T47D (cell line): Measurements from ENCODE around the gene PPP1R16B.
A peak's percentile ranks its signal among the peaks of the same experiment; 100 is the strongest.

Experiments used
- DNase-seq, 2 experiments: peaks; one replicate each; pipeline versions ENCODE4 v3.0.0 to v3.0.0-alpha.2; 2011 to 2012; ENCODE audit warnings: low read depth in 1 of 2, low spot score in 1 of 2
- JUND ChIP-seq: IDR thresholded peaks from 2 replicates; pipeline ENCODE4 v1.6.1; 2012; ENCODE audit warnings: low read depth
- in situ Hi-C: cut with HindIII; loops from 2 replicates; pipeline ENCODE4 v1.10.0; 2016; ENCODE audit warnings: low sequenced_read_pairs, low pct_unique_long_range_greater_than_20kb

PPP1R16B gene

GRCh38 chr20:38870733-38871559, 65.4 kb downstream of the PPP1R16B start:
- no peak for TF ChIP-seq JUND
- DNase-seq = peak in 1 of 2 experiments; percentile 60
- in situ Hi-C loops = no loop called here

- no peak for DNase-seq
- in situ Hi-C loops = no loop called here
- TF ChIP-seq JUND = no peak
Observed at GRCh38 chr20:38871560-38871953, 66.1 kb downstream of the PPP1R16B start.

- in situ Hi-C loops = no loop called here
- DNase-seq = no peak
- no peak for TF ChIP-seq JUND
Observed at GRCh38 chr20:38872036-38872435, 66.5 kb downstream of the PPP1R16B start.

GRCh38 chr20:38872491-38873049, 67.1 kb downstream of the PPP1R16B start:
- in situ Hi-C loops = no loop called here
- no peak for DNase-seq
- TF ChIP-seq JUND = no peak

GRCh38 chr20:38873050-38873581, 67.6 kb downstream of the PPP1R16B start:
- DNase-seq = no peak
- in situ Hi-C loops = no loop called here

GRCh38 chr20:38874460-38875174, 69.1 kb downstream of the PPP1R16B start:
- no peak for DNase-seq
- TF ChIP-seq JUND = no peak
- in situ Hi-C loops = no loop called here

More at GRCh38 chr20:38873050-38873581, 67.6 kb downstream of the PPP1R16B start:
- no peak for TF ChIP-seq JUND

- DNase-seq = no peak
- in situ Hi-C loops = no loop called here
- no peak for TF ChIP-seq JUND
Observed at GRCh38 chr20:38875175-38875993, 69.9 kb downstream of the PPP1R16B start.

GRCh38 chr20:38877483-38877882, 72.0 kb downstream of the PPP1R16B start:
- no peak for TF ChIP-seq JUND
- in situ Hi-C loops = no loop called here
- no peak for DNase-seq

- in situ Hi-C loops = no loop called here
- no peak for TF ChIP-seq JUND
- DNase-seq = peak; percentile 64 to 75
Observed at GRCh38 chr20:38878866-38879265, 73.4 kb downstream of the PPP1R16B start.

GRCh38 chr20:38880952-38881735, 75.6 kb downstream of the PPP1R16B start:
- no peak for TF ChIP-seq JUND
- no peak for DNase-seq
- in situ Hi-C loops = no loop called here

- in situ Hi-C loops = no loop called here
- DNase-seq = no peak
- TF ChIP-seq JUND = no peak
Observed at GRCh38 chr20:38881806-38882440, 76.4 kb downstream of the PPP1R16B start.

- no peak for DNase-seq
- TF ChIP-seq JUND = no peak
- in situ Hi-C loops = no loop called here
Observed at GRCh38 chr20:38882600-38882999, 77.1 kb downstream of the PPP1R16B start.
